ENCODE measurements around the gene PIK3C2B. TPM values are rescaled to one million over a fixed set of nuclear protein-coding genes. Genes with fewer than 3 reads are reported as not detected.

Gene PIK3C2B
- total and polyA plus RNA-seq, 2 donors (not counting 1 experiment from before 2014, with no cell fraction given), result 90.3 to 142 TPM

DNA sequence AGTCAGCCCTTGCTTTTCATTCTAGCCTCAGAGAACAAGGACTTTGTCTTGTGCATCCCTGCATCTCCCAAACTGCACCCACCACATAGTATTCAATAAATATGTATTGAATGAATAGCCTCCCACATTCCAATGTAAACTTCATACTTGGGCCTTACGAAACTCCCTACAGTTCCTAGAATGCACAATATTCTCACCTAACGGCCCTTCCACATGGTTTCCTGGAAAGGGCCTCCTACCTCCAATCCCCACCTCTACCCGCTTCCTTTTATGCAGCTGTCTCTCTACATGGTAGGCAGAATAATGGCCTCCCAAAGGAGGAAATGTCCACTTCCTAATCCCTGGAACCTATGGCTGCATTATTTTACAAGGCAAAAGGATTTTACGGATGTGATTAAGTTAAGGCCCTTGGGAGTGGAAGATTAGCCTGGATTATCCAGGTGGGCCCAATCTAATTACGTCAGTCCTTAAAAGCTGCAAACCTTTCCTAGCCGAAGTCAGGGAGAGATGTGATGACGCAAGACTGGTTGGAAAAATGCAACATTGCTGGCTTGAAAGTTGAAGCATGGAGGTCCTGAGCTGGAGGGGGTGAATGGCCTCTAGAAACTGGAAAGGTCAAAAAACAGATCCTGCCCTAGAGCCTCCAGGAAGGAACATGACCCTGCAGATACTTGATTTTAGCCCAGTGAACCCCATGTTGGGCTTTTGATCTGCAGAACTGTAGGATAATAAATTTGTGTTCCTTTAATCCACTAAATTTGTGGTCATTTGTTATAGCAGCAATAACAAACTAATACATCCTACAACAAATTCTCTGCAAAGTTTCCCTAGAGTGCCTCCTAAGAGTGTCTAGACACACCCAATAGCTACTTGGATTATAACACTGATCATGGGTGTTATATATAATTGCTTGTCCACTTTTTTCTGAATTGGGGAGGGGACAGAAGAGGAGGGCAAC lies 5.2 kb upstream of the PIK3C2B start:
- no peak for ATAC-seq (ENCODE audit: low read depth)

More for the DNA sequence above, 5.2 kb upstream of the PIK3C2B start:
- H3K27me3 Mint-ChIP-seq, result no peaks in the 10 kb centered on the region
- H3K27me3 ChIP-seq (replicated peaks in 1 of 4; ENCODE audit: control extremely low read depth in 1 of 4, control insufficient read depth in 3 of 4, insufficient read depth in 4 of 4, low read length in 3 of 4), result no peaks in the 10 kb centered on the region
- no peak overlapping the region for H3K4me3 ChIP-seq (ENCODE audit: control extremely low read depth in 1 of 5, extremely low read depth in 1 of 5, insufficient read depth in 1 of 5, low read depth in 2 of 5, low read length in 4 of 5)
- peaks cover 48 to 60% of the 10 kb centered on the region in 2 donors for H3K4me1 ChIP-seq (ENCODE audit: control insufficient read depth in 2 of 2, insufficient read depth in 2 of 2, low read length in 2 of 2)
- H4K20me1 ChIP-seq (ENCODE audit: control insufficient read depth, insufficient read depth, low read length, poor library complexity, severe bottlenecking), result no peaks in the 10 kb centered on the region
- intact Hi-C loops (cut with micrococcal nuclease), result no loop called here
- CTCF ChIA-PET, result interaction anchor here (2.2 to 20.4 kb wide), 5 partner anchors 7 to 54 kb away, joined by 5 to 1884 read pairs (median 115); partner anchors contain the start of genes MDM4 and PIK3C2B
- peak overlapping the region; percentile 80 for H3K27ac Mint-ChIP-seq
- TF ChIP-seq, protein P1, sequence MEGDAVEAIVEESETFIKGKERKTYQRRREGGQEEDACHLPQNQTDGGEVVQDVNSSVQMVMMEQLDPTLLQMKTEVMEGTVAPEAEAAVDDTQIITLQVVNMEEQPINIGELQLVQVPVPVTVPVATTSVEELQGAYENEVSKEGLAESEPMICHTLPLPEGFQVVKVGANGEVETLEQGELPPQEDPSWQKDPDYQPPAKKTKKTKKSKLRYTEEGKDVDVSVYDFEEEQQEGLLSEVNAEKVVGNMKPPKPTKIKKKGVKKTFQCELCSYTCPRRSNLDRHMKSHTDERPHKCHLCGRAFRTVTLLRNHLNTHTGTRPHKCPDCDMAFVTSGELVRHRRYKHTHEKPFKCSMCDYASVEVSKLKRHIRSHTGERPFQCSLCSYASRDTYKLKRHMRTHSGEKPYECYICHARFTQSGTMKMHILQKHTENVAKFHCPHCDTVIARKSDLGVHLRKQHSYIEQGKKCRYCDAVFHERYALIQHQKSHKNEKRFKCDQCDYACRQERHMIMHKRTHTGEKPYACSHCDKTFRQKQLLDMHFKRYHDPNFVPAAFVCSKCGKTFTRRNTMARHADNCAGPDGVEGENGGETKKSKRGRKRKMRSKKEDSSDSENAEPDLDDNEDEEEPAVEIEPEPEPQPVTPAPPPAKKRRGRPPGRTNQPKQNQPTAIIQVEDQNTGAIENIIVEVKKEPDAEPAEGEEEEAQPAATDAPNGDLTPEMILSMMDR (IDR thresholded peaks at IDR 0.05), result no peak
- no peak for TF ChIP-seq EZH2 (IDR thresholded peaks at IDR 0.05; ENCODE audit: borderline replicate concordance, insufficient read depth, low read depth, low read length, poor library complexity, severe bottlenecking)
- peaks cover 0 to 3% (median 0%) of the 10 kb centered on the region in 3 donors for H3K9me3 ChIP-seq (ENCODE audit: control extremely low read depth in 1 of 3, control insufficient read depth in 2 of 3, insufficient read depth in 1 of 3, low read length in 2 of 3)
- H3K9ac ChIP-seq (ENCODE audit: low read length), result no peak overlapping the region
- H3K4me3 Mint-ChIP-seq, result no peak overlapping the region
- no peak overlapping the region for H2AFZ ChIP-seq (ENCODE audit: insufficient read depth, low read depth, low read length, poor library complexity, severe bottlenecking)
- DNase-seq, result no peak
- no peaks in the 10 kb centered on the region for H3K9me3 Mint-ChIP-seq (ENCODE audit: insufficient read depth)
- POLR2A ChIA-PET, result interaction anchor here (0.8 to 8.1 kb wide), 2 partner anchors 19 to 51 kb away, joined by 3 to 161 read pairs; no protein-coding TSS in a partner anchor
- H3K4me1 Mint-ChIP-seq, result peaks cover 61% of the 10 kb centered on the region
- H3K27ac ChIP-seq (ENCODE audit: low read length in 2 of 2), result peak overlapping the region in 1 of 2 donors; percentile 24
- H3K36me3 ChIP-seq (replicated peaks in 1 of 2; ENCODE audit: control extremely low read depth in 1 of 2, control insufficient read depth in 1 of 2, extremely low read depth in 1 of 2, insufficient read depth in 2 of 2, low read length in 1 of 2), result no peaks in the 10 kb centered on the region
- peak overlapping the region; percentile 38 for H3K4me2 ChIP-seq (replicated peaks; ENCODE audit: low read depth, low read length, poor library complexity, severe bottlenecking)
- WGBS (ENCODE audit: insufficient coverage), result 97% methylated on average over 6 of the region's 7 CpGs
- peaks cover 19% of the 10 kb centered on the region for H3K79me2 ChIP-seq (ENCODE audit: control insufficient read depth, insufficient read depth, low read length)
